Panc1 (cell line): ENCODE measurements around the gene FUT3. TPM values are rescaled to one million over a fixed set of nuclear protein-coding genes. Genes with fewer than 3 reads are reported as not detected.

Experiments used
- ATAC-seq: fragments of 200-7000 bp; cut with Tn5 transposase; 2 replicates; pipeline ENCODE4 v1.9.1; 2020; ENCODE audit warnings: mild to moderate bottlenecking, moderate library complexity
- BruUV-seq: library from RNA; stranded (reverse); fragments of 400-500 nt; replicated peaks from 2 replicates; lab custom pipeline; 2021; lab: Mats Ljungman, UMichigan
- CTCF ChIA-PET: fragments of 300-600 bp; sonication (Branson Sonifier 250); formaldehyde crosslinking; loops from one replicate; lab custom pipeline; 2022; ENCODE audit warnings: antibody characterized with exemption; lab: Charles Lee
- POLR2A ChIA-PET: fragments of 300-600 bp; sonication (Branson Sonifier 250); formaldehyde crosslinking; loops from one replicate; lab custom pipeline; 2022; ENCODE audit warnings: antibody characterized with exemption; lab: Charles Lee
- DNase-seq: peaks from one replicate; pipeline ENCODE4 v3.0.0-alpha.2; 2010; ENCODE audit warnings: low read depth, low spot score
- H3K27ac ChIP-seq: 2 replicates; pipeline ENCODE4 v1.5.1; 2011; ENCODE audit warnings: mild to moderate bottlenecking, low read length, inconsistent platforms
- H3K27me3 ChIP-seq: fragments of 200-500 bp; sonication (Bioruptor generic); 2 replicates; pipeline ENCODE4 v1.6.0; 2014; ENCODE audit warnings: low read length, inconsistent platforms; ENCODE audit not compliant: control insufficient read depth, insufficient read depth
- H3K36me3 ChIP-seq: fragments of 200-500 bp; sonication (Bioruptor generic); 2 replicates; pipeline ENCODE4 v1.5.1; 2014; ENCODE audit warnings: inconsistent platforms, mild to moderate bottlenecking, low read length, moderate library complexity; ENCODE audit not compliant: control insufficient read depth, insufficient read depth
- H3K4me1 ChIP-seq: 2 replicates; pipeline ENCODE4 v1.5.1; 2011; ENCODE audit warnings: inconsistent platforms, mild to moderate bottlenecking, low read length, moderate library complexity; ENCODE audit not compliant: control insufficient read depth, insufficient read depth
- H3K4me3 ChIP-seq, 2 experiments: 2 replicates each; pipeline ENCODE4 v1.5.1; 2011 to 2012; ENCODE audit warnings: low read depth in 2 of 2, low read length in 2 of 2, mild to moderate bottlenecking in 2 of 2, inconsistent platforms in 1 of 2, moderate library complexity in 1 of 2
- H3K9me3 ChIP-seq: fragments of 200-500 bp; sonication (Bioruptor generic); 2 replicates; pipeline ENCODE4 v1.5.1; 2014; ENCODE audit warnings: low read depth, mild to moderate bottlenecking, inconsistent platforms, low read length, moderate library complexity; ENCODE audit not compliant: control insufficient read depth, insufficient read depth
- CTCF ChIP-seq: fragments of 450-650 bp; IDR thresholded peaks from 2 replicates; pipeline ENCODE4 v1.5.1; 2017; ENCODE audit warnings: mild to moderate bottlenecking
- POLR2AphosphoS5 ChIP-seq: IDR thresholded peaks from 2 replicates; pipeline ENCODE4 v1.6.1; 2012; ENCODE audit warnings: mild to moderate bottlenecking, low read depth, low read length, moderate library complexity
- REST ChIP-seq, 2 experiments: IDR thresholded peaks; 2 replicates each; pipeline ENCODE4 v1.6.1; 2011 to 2012; ENCODE audit warnings: low read depth in 2 of 2, control low read depth in 1 of 2, low read length in 1 of 2, mild to moderate bottlenecking in 1 of 2, moderate library complexity in 1 of 2; ENCODE audit not compliant: insufficient read depth in 1 of 2
- SIN3A ChIP-seq: IDR thresholded peaks from 2 replicates; pipeline ENCODE4 v1.6.1; 2012; ENCODE audit warnings: low read depth, mild to moderate bottlenecking, low read length, moderate library complexity, borderline replicate concordance; ENCODE audit not compliant: insufficient read depth
- TCF7L2 ChIP-seq: IDR thresholded peaks from 2 replicates; pipeline ENCODE4 v1.6.1; 2011; ENCODE audit warnings: mild to moderate bottlenecking, low read depth, low read length, inconsistent platforms
- in situ Hi-C: cut with HindIII; loops from 2 replicates; pipeline ENCODE4 v1.10.0; 2016; ENCODE audit warnings: low sequenced_read_pairs, low pct_unique_long_range_greater_than_20kb
- intact Hi-C: fragments of 100-400 bp; cut with micrococcal nuclease; formaldehyde crosslinking; loops from one replicate; pipeline ENCODE4 v1.10.0; 2022; ENCODE audit not compliant: unreplicated experiment
- total RNA-seq: library from RNA; stranded (reverse); gene quantifications from one replicate; pipeline ENCODE4 v1.2.1, GENCODE V29; 2021; ENCODE audit not compliant: unreplicated experiment

Gene FUT3
- total RNA-seq, 1 experiment from 2014 or later, result 0.36 TPM

- POLR2A ChIA-PET, result no interaction called here
- ATAC-seq (no peak), DNase-seq (no peak)
- CTCF ChIA-PET, result interaction anchor here (0.6 to 0.7 kb wide), 4 partner anchors 14 to 1598 kb away, joined by 3 to 9 read pairs (median 4); no protein-coding TSS in a partner anchor
- TF ChIP-seq REST (IDR thresholded peaks at IDR 0.05; ENCODE audit: insufficient read depth in 1 of 2, low read depth in 2 of 2, low read length in 1 of 2) (no peak), CTCF (no peak), SIN3A (no peak), TCF7L2 (no peak), POLR2AphosphoS5 (no peak)
- no peaks in the 10 kb centered on the region for H3K27me3 ChIP-seq
- H3K4me3 ChIP-seq, result no peak overlapping the region
- intact Hi-C loops (loop anchor here (10.0 kb wide), 1 partner anchor 87 kb away; no protein-coding TSS in a partner anchor), in situ Hi-C loops (no loop called here)
- BruUV-seq, result no TSS peak
- H3K9me3 ChIP-seq, result no peaks in the 10 kb centered on the region
- H3K27ac ChIP-seq, result no peak overlapping the region
- H3K4me1 ChIP-seq, result peaks cover 4% of the 10 kb centered on the region
- no peaks in the 10 kb centered on the region for H3K36me3 ChIP-seq
Measured at GRCh38 chr19:5808120-5808816, 43.0 kb downstream of the FUT3 start.

GRCh38 chr19:5806905-5807304 lies 44.3 kb downstream of the FUT3 start:
- no peak for ATAC-seq
- Histone ChIP-seq H3K4me1 (peaks cover 4% of the 10 kb centered on the region), H3K36me3 (no peaks in the 10 kb centered on the region), H3K27ac (no peak overlapping the region), H3K4me3 (no peak overlapping the region), H3K27me3 (no peaks in the 10 kb centered on the region), H3K9me3 (no peaks in the 10 kb centered on the region)
- no TSS peak for BruUV-seq
- in situ Hi-C loops, result no loop called here
- POLR2A ChIA-PET, result no interaction called here
- CTCF ChIA-PET, result interaction anchor here (0.6 to 0.7 kb wide), 2 partner anchors 10 to 16 kb away, joined by 4 read pairs; no protein-coding TSS in a partner anchor
- no peak for DNase-seq
- no peak for TF ChIP-seq SIN3A
- no peak for TF ChIP-seq POLR2AphosphoS5
- TF ChIP-seq CTCF, result no peak
- TF ChIP-seq TCF7L2, result no peak
- TF ChIP-seq REST (IDR thresholded peaks at IDR 0.05; ENCODE audit: insufficient read depth in 1 of 2, low read depth in 2 of 2, low read length in 1 of 2), result no peak
- intact Hi-C loops, result loop anchor here (10.0 kb wide), 1 partner anchor 88 kb away; no protein-coding TSS in a partner anchor
